Coronary artery (tissue), 2 donors: ENCODE results near the gene CELF2.
"Not testable (repeated sequence)": the region's sequence is repeated elsewhere in the genome, so short reads cannot be mapped to it uniquely, and the experiment has no call there.

Source experiments
- DNase-seq: peaks from one replicate; pipeline ENCODE4 v3.0.0-alpha.2; 2017; ENCODE audit warnings: low spot score
- H3K27ac ChIP-seq, 2 donors: fragments of 200-600 bp; sonication (generic); one replicate each; pipeline ENCODE4 v1.5.1; 2016 to 2019
- H3K4me3 ChIP-seq: fragments of 200-600 bp; sonication (generic); 2 replicates; pipeline ENCODE4 v1.5.1; 2016; ENCODE audit warnings: mild to moderate bottlenecking, moderate library complexity
- CTCF ChIP-seq: fragments of 200-600 bp; sonication (generic); IDR thresholded peaks from one replicate; pipeline ENCODE4 v1.5.1; 2019; ENCODE audit warnings: antibody characterized with exemption

The CELF2 gene

GRCh38 chr10:11179516-11180105 is 161.9 kb downstream of the CELF2 start:
- H3K4me3 ChIP-seq: no peak overlapping the region
- no peak overlapping the region for H3K27ac ChIP-seq
- no peak for DNase-seq
- TF ChIP-seq CTCF: no peak

- TF ChIP-seq CTCF: no peak
Measured at GRCh38 chr10:11180228-11180627, 162.6 kb downstream of the CELF2 start.

GRCh38 chr10:11181978-11182377 is 164.3 kb downstream of the CELF2 start:
- H3K4me3 ChIP-seq: no peak overlapping the region
- peak overlapping the region in 1 of 2 donors; percentile 30 for H3K27ac ChIP-seq
- DNase-seq: no peak
- no peak for TF ChIP-seq CTCF

More at GRCh38 chr10:11180228-11180627, 162.6 kb downstream of the CELF2 start:
- peak overlapping the region in 1 of 2 donors; percentile 42 for H3K27ac ChIP-seq
- DNase-seq: no peak
- H3K4me3 ChIP-seq: no peak overlapping the region

- no peak for TF ChIP-seq CTCF
- no peak overlapping the region for H3K27ac ChIP-seq
- DNase-seq: no peak
- no peak overlapping the region for H3K4me3 ChIP-seq
Measured at GRCh38 chr10:11183015-11183414, 165.3 kb downstream of the CELF2 start.

GRCh38 chr10:11184093-11184492 is 166.4 kb downstream of the CELF2 start:
- no peak for DNase-seq
- Histone ChIP-seq H3K27ac (no peak overlapping the region), H3K4me3 (no peak overlapping the region)
- no peak for TF ChIP-seq CTCF

- DNase-seq, H3K27ac ChIP-seq, H3K4me3 ChIP-seq: not testable (repeated sequence)
Measured at GRCh38 chr10:11185128-11185665, 167.5 kb downstream of the CELF2 start.

- TF ChIP-seq CTCF: no peak
- no peak overlapping the region for H3K27ac ChIP-seq
- DNase-seq: no peak
- no peak overlapping the region for H3K4me3 ChIP-seq
Measured at GRCh38 chr10:11186374-11186773, 168.7 kb downstream of the CELF2 start.
